Measurements from ENCODE around the gene CALD1.

- no peak for TF ChIP-seq CTCF (IDR thresholded peaks at IDR 0.05)
- TF ChIP-seq EZH2 (IDR thresholded peaks at IDR 0.05) = no peak
- TF ChIP-seq EZH2phosphoT487 (IDR thresholded peaks at IDR 0.05) = no peak
These were observed 46.7 kb downstream of the CALD1 start for GRCh38 chr7:134826105-134826504.

Measured in neural progenitor cell (in vitro differentiated cells).